H9 (cell line): ENCODE measurements around the gene C1RL. TPM values are rescaled to one million over a fixed set of nuclear protein-coding genes. Genes with fewer than 3 reads are reported as not detected.

Source experiments
- DNase-seq: peaks from one replicate; pipeline ENCODE4 v3.0.0-alpha.2; 2017
- H2AFZ ChIP-seq: one replicate; pipeline ENCODE4 v1.6.1; 2013; ENCODE audit warnings: mild to moderate bottlenecking, low read length, control low read depth, moderate library complexity
- H2AK5ac ChIP-seq: 2 replicates; pipeline ENCODE4 v1.6.1; 2013; ENCODE audit warnings: low read length, control low read depth, mixed read lengths; ENCODE audit not compliant: insufficient read length
- H2BK120ac ChIP-seq: one replicate; pipeline ENCODE4 v1.6.1; 2013; ENCODE audit warnings: low read depth, mild to moderate bottlenecking, low read length, control low read depth, inconsistent platforms; ENCODE audit not compliant: poor library complexity, severe bottlenecking
- H2BK12ac ChIP-seq: 2 replicates; pipeline ENCODE4 v1.6.1; 2013; ENCODE audit warnings: low read length, control low read depth, mixed read lengths, low read depth; ENCODE audit not compliant: insufficient read length
- H2BK15ac ChIP-seq: 2 replicates; pipeline ENCODE4 v1.6.1; 2013; ENCODE audit warnings: low read depth, low read length, control low read depth
- H2BK20ac ChIP-seq: one replicate; pipeline ENCODE4 v1.6.1; 2013; ENCODE audit warnings: low read depth, mild to moderate bottlenecking, low read length, control low read depth, inconsistent platforms; ENCODE audit not compliant: poor library complexity, severe bottlenecking
- H2BK5ac ChIP-seq: 2 replicates; pipeline ENCODE4 v1.6.1; 2013; ENCODE audit warnings: low read length, control low read depth, mixed read lengths; ENCODE audit not compliant: insufficient read length
- H3K14ac ChIP-seq: 2 replicates; pipeline ENCODE4 v1.6.1; 2013; ENCODE audit warnings: low read length, control low read depth; ENCODE audit not compliant: insufficient read depth
- H3K18ac ChIP-seq: 2 replicates; pipeline ENCODE4 v1.6.1; 2013; ENCODE audit warnings: low read depth, mild to moderate bottlenecking, mixed read lengths, low read length, control low read depth; ENCODE audit not compliant: insufficient read length
- H3K23ac ChIP-seq: 2 replicates; pipeline ENCODE4 v1.6.1; 2013; ENCODE audit warnings: low read length, control low read depth, mixed read lengths, low read depth; ENCODE audit not compliant: insufficient read length
- H3K23me2 ChIP-seq: 2 replicates; pipeline ENCODE4 v1.6.1; 2013; ENCODE audit warnings: low read depth, mild to moderate bottlenecking, mixed read lengths, low read length, control low read depth; ENCODE audit not compliant: insufficient read length, poor library complexity, severe bottlenecking
- H3K27ac ChIP-seq: 2 replicates; pipeline ENCODE4 v1.5.1; 2013; ENCODE audit warnings: low read length, control low read depth, mixed read lengths, low read depth; ENCODE audit not compliant: insufficient read length
- H3K27me3 ChIP-seq: 2 replicates; pipeline ENCODE4 v1.6.1; 2013; ENCODE audit warnings: low read length, control low read depth, inconsistent platforms; ENCODE audit not compliant: insufficient read depth
- H3K4ac ChIP-seq: 2 replicates; pipeline ENCODE4 v1.6.1; 2013; ENCODE audit warnings: low read depth, mild to moderate bottlenecking, control low read depth, inconsistent platforms, low read length, moderate library complexity
- H3K4me1 ChIP-seq: 2 replicates; pipeline ENCODE4 v1.6.1; 2013; ENCODE audit warnings: low read length, control low read depth, inconsistent platforms; ENCODE audit not compliant: insufficient read depth
- H3K4me2 ChIP-seq: 2 replicates; pipeline ENCODE4 v1.6.1; 2013; ENCODE audit warnings: low read length, control low read depth, mixed read lengths; ENCODE audit not compliant: insufficient read length, insufficient read depth
- H3K56ac ChIP-seq: 2 replicates; pipeline ENCODE4 v1.6.1; 2013; ENCODE audit warnings: low read depth, mild to moderate bottlenecking, mixed read lengths, low read length, control low read depth; ENCODE audit not compliant: insufficient read length
- H3K79me1 ChIP-seq: 2 replicates; pipeline ENCODE4 v1.6.1; 2013; ENCODE audit warnings: low read depth, mild to moderate bottlenecking, moderate library complexity, low read length, control low read depth, inconsistent platforms; ENCODE audit not compliant: insufficient read depth, poor library complexity, severe bottlenecking
- H3K79me2 ChIP-seq: 2 replicates; pipeline ENCODE4 v1.6.1; 2013; ENCODE audit warnings: low read length, control low read depth, inconsistent platforms; ENCODE audit not compliant: insufficient read depth
- H3K9ac ChIP-seq: 2 replicates; pipeline ENCODE4 v1.6.1; 2013; ENCODE audit warnings: low read length, control low read depth, mixed read lengths; ENCODE audit not compliant: insufficient read length; ENCODE audit errors: extremely low read depth
- H3K9me3 ChIP-seq: one replicate; pipeline ENCODE4 v1.6.1; 2013; ENCODE audit warnings: low read depth, low read length, inconsistent platforms; ENCODE audit not compliant: control insufficient read depth
- H3T11ph ChIP-seq: one replicate; pipeline ENCODE4 v1.6.1; 2013; ENCODE audit warnings: mild to moderate bottlenecking, low read length, control low read depth, inconsistent platforms
- H4K20me1 ChIP-seq: one replicate; pipeline ENCODE4 v1.6.1; 2013; ENCODE audit not compliant: control insufficient read depth, insufficient read length, insufficient read depth
- H4K5ac ChIP-seq: 2 replicates; pipeline ENCODE4 v1.6.1; 2013; ENCODE audit warnings: low read depth, mild to moderate bottlenecking, mixed read lengths, low read length, control low read depth; ENCODE audit not compliant: insufficient read length
- H4K8ac ChIP-seq: replicated peaks from 2 replicates; pipeline ENCODE4 v1.6.1; 2013; ENCODE audit warnings: low read length, control low read depth, mixed read lengths, low read depth; ENCODE audit not compliant: insufficient read length
- H4K91ac ChIP-seq: 2 replicates; pipeline ENCODE4 v1.6.1; 2013; ENCODE audit warnings: low read depth, mild to moderate bottlenecking, moderate library complexity, mixed read lengths, low read length, control low read depth; ENCODE audit not compliant: insufficient read length
- H3K27ac Mint-ChIP-seq, 3 experiments: 2 replicates in 2 of 3; 3 replicates in 1 of 3; pipeline ENCODE4 v1.8.0; 2020 to 2021; ENCODE audit warnings: mixed read lengths in 3 of 3, mild to moderate bottlenecking in 1 of 3, moderate library complexity in 1 of 3
- H3K27me3 Mint-ChIP-seq: 2 replicates; pipeline ENCODE4 v1.8.0; 2021; ENCODE audit warnings: low read depth, mild to moderate bottlenecking, moderate library complexity, mixed read lengths
- H3K36me3 Mint-ChIP-seq, 3 experiments: 2 replicates in 2 of 3; 3 replicates in 1 of 3; pipeline ENCODE4 v1.8.0; 2020 to 2021; ENCODE audit warnings: low read depth in 3 of 3, mixed read lengths in 3 of 3; ENCODE audit not compliant: insufficient read depth in 1 of 3
- H3K4me1 Mint-ChIP-seq, 2 experiments: 2 replicates each; pipeline ENCODE4 v1.8.0; 2020; ENCODE audit warnings: mixed read lengths in 2 of 2
- H3K4me3 Mint-ChIP-seq, 2 experiments: 2 replicates in 1 of 2; 3 replicates in 1 of 2; pipeline ENCODE4 v1.8.0; 2020 to 2021; ENCODE audit warnings: mild to moderate bottlenecking in 2 of 2, mixed read lengths in 2 of 2, moderate library complexity in 1 of 2
- H3K9me3 Mint-ChIP-seq, 2 experiments: 2 replicates in 1 of 2; 3 replicates in 1 of 2; pipeline ENCODE4 v1.8.0; 2020; ENCODE audit warnings: mild to moderate bottlenecking in 2 of 2, mixed read lengths in 2 of 2, moderate library complexity in 1 of 2
- WGBS: extraction: QIAGEN DNeasy Blood & Tissue Kit; methylation state at CpG from one replicate; pipeline ENCODE4 v1.1.7; 2013; ENCODE audit warnings: missing lambda C conversion rate, low lambda C conversion rate, mixed read lengths; ENCODE audit not compliant: insufficient read length; ENCODE audit errors: extremely low coverage; 5-methylcytosine and 5-hydroxymethylcytosine counted together
- total RNA-seq: library from RNA; stranded (reverse); gene quantifications from 2 replicates; pipeline ENCODE4 v1.2.1, GENCODE V29; 2021
- TF ChIP-seq, protein P1 (sequence below): fragments of 200-600 bp; sonication (generic); conservative IDR thresholded peaks from 3 replicates; pipeline ENCODE4 v1.8.0; 2021; ENCODE audit warnings: antibody characterized with exemption, mild to moderate bottlenecking

Gene C1RL
- total RNA-seq, 1 experiment from 2014 or later, result 15.1 TPM

GRCh38 chr12:7064516-7064915 lies 44.5 kb downstream of the C1RL start:
- TF ChIP-seq, protein P1, sequence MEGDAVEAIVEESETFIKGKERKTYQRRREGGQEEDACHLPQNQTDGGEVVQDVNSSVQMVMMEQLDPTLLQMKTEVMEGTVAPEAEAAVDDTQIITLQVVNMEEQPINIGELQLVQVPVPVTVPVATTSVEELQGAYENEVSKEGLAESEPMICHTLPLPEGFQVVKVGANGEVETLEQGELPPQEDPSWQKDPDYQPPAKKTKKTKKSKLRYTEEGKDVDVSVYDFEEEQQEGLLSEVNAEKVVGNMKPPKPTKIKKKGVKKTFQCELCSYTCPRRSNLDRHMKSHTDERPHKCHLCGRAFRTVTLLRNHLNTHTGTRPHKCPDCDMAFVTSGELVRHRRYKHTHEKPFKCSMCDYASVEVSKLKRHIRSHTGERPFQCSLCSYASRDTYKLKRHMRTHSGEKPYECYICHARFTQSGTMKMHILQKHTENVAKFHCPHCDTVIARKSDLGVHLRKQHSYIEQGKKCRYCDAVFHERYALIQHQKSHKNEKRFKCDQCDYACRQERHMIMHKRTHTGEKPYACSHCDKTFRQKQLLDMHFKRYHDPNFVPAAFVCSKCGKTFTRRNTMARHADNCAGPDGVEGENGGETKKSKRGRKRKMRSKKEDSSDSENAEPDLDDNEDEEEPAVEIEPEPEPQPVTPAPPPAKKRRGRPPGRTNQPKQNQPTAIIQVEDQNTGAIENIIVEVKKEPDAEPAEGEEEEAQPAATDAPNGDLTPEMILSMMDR, result no peak
- no peaks in the 10 kb centered on the region for H4K20me1 ChIP-seq
- H3K4ac ChIP-seq, result no peak overlapping the region
- H3K27ac ChIP-seq, result no peak overlapping the region
- no peak overlapping the region for H4K8ac ChIP-seq
- no peak overlapping the region for H3K4me2 ChIP-seq
- no peak for DNase-seq
- H3K4me1 ChIP-seq, result no peaks in the 10 kb centered on the region; the same call in 1 of the 2 replicates
- no peaks in the 10 kb centered on the region for H3K36me3 Mint-ChIP-seq
- peaks cover 14 to 16% of the 10 kb centered on the region in 2 experiments for H3K4me1 Mint-ChIP-seq
- 0 out of 2 replicates have a peak, but pooled peaks cover 2% of the 10 kb centered on the region for H3K79me2 ChIP-seq
- no peak overlapping the region for H2AFZ ChIP-seq
- no peak overlapping the region for H2AK5ac ChIP-seq
- no peak overlapping the region for H2BK12ac ChIP-seq
- H3K79me1 ChIP-seq, result no peaks in the 10 kb centered on the region
- H3K14ac ChIP-seq, result no peak overlapping the region
- no peak overlapping the region for H2BK120ac ChIP-seq
- no peaks in the 10 kb centered on the region for H3K23me2 ChIP-seq
- H3K27me3 ChIP-seq, result no peaks in the 10 kb centered on the region
- H3K18ac ChIP-seq, result no peak overlapping the region
- H3K27ac Mint-ChIP-seq, result no peak overlapping the region
- no peak overlapping the region for H2BK20ac ChIP-seq
- no peak overlapping the region for H4K5ac ChIP-seq
- H3K27me3 Mint-ChIP-seq, result peaks cover 9% of the 10 kb centered on the region
- no peak overlapping the region for H2BK5ac ChIP-seq
- H3K9me3 ChIP-seq, result no peaks in the 10 kb centered on the region
- WGBS, result no CpG with 5 or more reads among the region's 3 CpGs
- H3K9ac ChIP-seq, result no peak overlapping the region
- no peaks in the 10 kb centered on the region; a peak in 2 of 5 replicates for H3K9me3 Mint-ChIP-seq
- no peak overlapping the region for H3T11ph ChIP-seq
- no peak overlapping the region for H3K23ac ChIP-seq
- no peak overlapping the region for H4K91ac ChIP-seq
- no peak overlapping the region for H3K4me3 Mint-ChIP-seq
- no peak overlapping the region for H2BK15ac ChIP-seq
- no peak overlapping the region for H3K56ac ChIP-seq
